Hematopoietic multipotent progenitor cell (in vitro differentiated cells): ENCODE data around the gene PLEKHN1. TPM values are rescaled to one million over a fixed set of nuclear protein-coding genes. Genes with fewer than 3 reads are reported as not detected.

Experiments used
- DNase-seq, 3 donors: peaks; one replicate each; pipeline ENCODE4 v3.0.0-alpha.2; 2011 to 2015; ENCODE audit warnings: low read depth in 2 of 3, low spot score in 2 of 3
- small RNA-seq: library from RNA; depleted of rRNA; stranded (forward); fragments of <200 nt; gene quantifications from one replicate; pipeline ENCODE3, GENCODE V24; 2012
- total RNA-seq: library from RNA; depleted of rRNA; stranded (reverse); fragments of >200 nt; gene quantifications from one replicate; pipeline ENCODE4 v1.2.3, GENCODE V29; 2012

The PLEKHN1 gene
- total RNA-seq, 1 donor, result 0.54 TPM

GRCh38 chr1:1020415-1021009 lies 54.2 kb downstream of the PLEKHN1 start:
- DNase-seq, result peak in 1 of 3 donors; percentile 25

DNA sequence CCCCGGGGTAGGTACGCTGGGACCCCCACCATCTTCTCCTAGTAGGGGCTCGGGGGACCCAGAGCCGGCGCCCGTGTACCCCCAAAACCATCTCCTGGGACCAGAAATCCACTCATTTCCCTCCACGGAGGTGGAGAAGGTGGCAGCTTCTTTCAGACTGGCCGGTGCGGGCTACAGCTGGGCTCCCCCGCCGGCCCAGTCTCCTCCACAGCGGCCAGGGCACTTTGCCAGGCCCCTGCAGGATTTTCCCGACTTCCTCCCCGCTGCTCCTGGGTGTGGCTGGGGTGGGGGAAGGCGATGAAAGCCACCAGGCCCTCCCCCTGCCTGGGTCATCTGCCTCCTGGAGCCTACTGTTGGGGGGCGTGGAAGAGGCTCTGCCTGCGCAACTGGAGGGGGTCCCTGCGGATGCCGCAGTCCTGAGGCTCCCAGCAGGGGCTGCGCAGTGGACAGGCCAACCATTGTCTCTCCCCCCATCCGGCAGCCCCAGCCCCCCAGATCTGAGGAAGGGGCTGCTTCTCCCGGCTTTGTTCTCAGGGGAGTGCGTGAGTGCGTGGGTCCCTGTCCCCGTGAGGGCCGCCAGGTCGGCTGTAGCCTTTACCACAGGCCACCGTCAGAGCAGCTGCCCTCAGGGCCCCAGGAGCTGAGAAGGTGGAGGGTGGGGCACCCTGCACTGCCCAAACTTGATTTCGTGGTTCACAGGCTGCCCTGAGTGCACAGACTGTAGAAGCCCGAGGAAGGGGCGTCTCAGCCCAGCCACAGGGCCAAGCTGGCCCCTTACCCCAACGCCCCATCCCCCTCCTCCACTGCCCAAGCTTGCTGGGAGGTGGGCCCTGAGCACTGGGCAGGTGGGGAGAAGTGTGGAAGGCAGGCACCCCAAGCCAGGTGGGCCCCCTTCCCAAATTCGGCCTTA lies 55.0 kb downstream of the PLEKHN1 start:
- DNase-seq, result no peak

DNA sequence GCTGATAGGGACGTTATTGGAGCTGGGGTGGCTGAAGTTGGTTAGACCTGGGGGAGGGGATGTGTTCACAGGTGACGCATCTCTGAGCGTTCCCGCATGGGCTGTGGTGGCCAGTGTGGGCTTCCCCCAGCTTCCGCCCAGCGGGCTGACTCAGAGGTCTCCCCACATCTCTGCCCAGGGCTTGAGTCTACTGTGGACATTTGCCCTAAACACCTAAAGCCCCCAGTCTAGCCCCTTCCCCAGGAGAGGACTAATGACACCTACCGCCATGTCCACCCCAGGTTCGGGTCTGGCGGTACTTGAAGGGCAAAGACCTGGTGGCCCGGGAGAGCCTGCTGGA lies 55.6 kb downstream of the PLEKHN1 start:
- no peak for DNase-seq

DNA sequence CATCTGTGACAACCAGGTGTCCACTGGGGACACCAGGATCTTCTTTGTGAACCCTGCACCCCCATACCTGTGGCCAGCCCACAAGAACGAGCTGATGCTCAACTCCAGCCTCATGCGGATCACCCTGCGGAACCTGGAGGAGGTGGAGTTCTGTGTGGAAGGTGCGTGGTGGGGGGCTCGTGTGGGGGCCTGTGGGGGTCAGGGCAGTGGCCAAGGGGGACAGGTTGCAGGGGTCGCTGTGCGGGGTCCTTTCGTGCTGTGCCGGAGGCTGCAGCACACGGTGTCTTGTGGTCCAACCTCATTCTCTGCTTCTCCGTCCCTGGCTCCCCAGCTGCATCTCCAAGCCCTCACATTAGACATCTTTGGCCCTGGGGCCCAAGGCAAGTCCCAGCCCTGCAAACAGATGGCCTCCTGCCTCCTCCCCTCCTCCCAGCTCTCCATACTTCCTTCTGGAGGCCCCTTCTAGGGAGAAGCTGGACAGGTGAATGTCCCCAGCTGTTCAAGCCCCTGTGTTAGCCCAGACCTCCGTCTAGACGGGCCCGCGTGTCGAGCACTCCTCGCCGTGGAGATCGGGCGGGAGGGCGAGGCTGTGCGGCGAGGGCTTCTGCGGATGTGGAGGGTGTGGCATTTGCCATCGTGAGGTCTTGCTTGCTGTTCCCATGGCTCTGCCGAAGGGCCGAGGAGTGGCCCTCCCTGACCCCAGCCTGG lies 56.2 kb downstream of the PLEKHN1 start:
- DNase-seq, result no peak

DNA sequence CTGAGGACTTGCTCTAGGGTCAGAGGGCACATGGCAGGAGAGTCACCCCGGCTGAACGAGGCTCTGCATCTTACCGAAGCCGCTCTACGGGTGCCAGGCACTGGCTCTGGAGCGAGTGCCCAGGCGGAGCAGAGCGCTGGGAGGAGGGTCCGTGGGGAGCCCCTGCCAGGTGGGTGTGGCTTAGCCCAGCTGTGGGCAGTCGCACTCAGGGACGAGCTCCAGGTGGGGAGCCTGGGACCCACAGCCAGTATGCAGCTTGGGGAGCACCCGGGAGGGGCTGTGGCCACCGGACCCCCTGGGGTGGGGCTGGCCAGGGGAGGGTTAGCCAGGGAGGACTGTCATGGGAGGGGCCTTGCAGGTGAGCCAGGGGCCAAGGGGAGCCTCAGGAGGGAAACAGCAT lies 57.4 kb downstream of the PLEKHN1 start:
- no peak for DNase-seq

- no peak for DNase-seq
Measured at GRCh38 chr1:1024149-1024770, 58.0 kb downstream of the PLEKHN1 start.

DNA sequence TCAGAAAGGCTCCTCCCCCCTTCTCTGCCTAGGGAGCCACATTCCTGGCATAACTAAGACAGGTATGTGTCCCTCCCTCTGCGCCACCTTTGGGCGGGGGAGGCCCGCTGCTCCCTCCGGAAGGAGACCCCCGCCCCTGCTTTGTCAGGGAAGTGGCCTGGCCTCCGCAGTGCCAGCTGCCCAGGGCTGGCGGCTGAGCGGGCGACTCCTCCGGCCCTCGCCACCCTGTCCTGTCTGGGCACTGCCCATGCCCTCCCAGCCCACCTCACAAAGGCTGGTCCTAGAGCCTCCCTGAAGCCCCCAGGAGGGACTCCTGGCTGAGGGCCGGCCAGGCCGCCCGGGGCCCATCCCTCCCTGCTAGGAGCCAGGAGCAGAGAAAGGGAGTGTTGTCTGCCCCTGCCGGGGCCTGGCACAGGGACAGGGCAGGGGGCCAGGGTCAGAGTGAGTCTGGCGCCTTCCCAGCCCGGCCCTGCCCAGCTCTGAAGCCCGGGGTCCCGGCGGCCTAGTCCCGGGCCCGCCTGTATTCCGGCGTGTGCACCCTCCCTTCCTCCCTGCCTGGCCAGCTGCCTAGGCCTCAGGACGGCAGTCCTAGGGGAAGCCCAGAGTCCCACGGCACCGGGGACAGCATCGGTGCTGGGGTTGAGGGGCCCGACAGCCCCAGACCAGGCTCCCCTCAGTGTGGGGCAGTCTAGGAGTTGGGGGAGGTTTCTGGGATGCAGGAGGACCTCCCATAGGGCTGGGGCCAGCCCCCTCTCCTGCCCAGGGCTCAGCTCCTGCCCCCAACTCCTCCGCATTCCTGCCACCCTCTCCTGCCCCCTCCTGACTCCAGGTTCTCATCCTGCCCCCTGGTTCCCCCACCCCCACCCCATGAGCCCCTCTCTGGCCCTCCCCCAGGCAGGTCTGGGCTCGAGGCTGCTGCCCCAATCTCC lies 58.8 kb downstream of the PLEKHN1 start:
- no peak for DNase-seq

Small RNAs within 50 kb of the gene (small RNA-seq; reads per million reads assigned to genes)
- not detected for gene AL645608.3

Other genes starting within 250 kb of the PLEKHN1 start
- gene SAMD11, start 42.6 kb upstream of the PLEKHN1 start, total RNA-seq, result 0.54 TPM
- 68.1 TPM for gene NOC2L, start 7.2 kb upstream of the PLEKHN1 start, total RNA-seq
- 3.0 TPM for gene KLHL17, start 5.9 kb upstream of the PLEKHN1 start, total RNA-seq
- gene PERM1, start 15.6 kb downstream of the PLEKHN1 start, total RNA-seq, result under 0.01 TPM
- 4.8 TPM for gene HES4, start 33.6 kb downstream of the PLEKHN1 start, total RNA-seq
- gene ISG15, start 47.0 kb downstream of the PLEKHN1 start, total RNA-seq, result 76.2 TPM
- gene AGRN, start 53.6 kb downstream of the PLEKHN1 start, total RNA-seq, result 3.8 TPM
- gene RNF223, start 107.8 kb downstream of the PLEKHN1 start, total RNA-seq, result not detected
- 14.5 TPM for gene C1orf159, start 149.6 kb downstream of the PLEKHN1 start, total RNA-seq
- gene TTLL10, start 207.4 kb downstream of the PLEKHN1 start, total RNA-seq, result 4.3 TPM
- 4.3 TPM for gene TNFRSF18, start 240.1 kb downstream of the PLEKHN1 start, total RNA-seq
- gene TNFRSF4, start 247.7 kb downstream of the PLEKHN1 start, total RNA-seq, result 4.3 TPM